H1 (cell line): ENCODE data around the gene LSR. TPM values are rescaled to one million over a fixed set of nuclear protein-coding genes. Genes with fewer than 3 reads are reported as not detected.

Source experiments
- CTCF ChIA-PET: fragments of 300-600 bp; sonication (Branson Sonifier 250); formaldehyde crosslinking; loops from one replicate; lab custom pipeline; 2021; ENCODE audit not compliant: partially characterized antibody; lab: Charles Lee
- POLR2A ChIA-PET: fragments of 300-600 bp; sonication (Branson Sonifier 250); formaldehyde crosslinking; loops from one replicate; lab custom pipeline; 2021; ENCODE audit warnings: inconsistent platforms; ENCODE audit not compliant: partially characterized antibody; lab: Charles Lee
- DNase-seq, 2 experiments: peaks; one replicate each; pipeline versions ENCODE4 v3.0.0 to v3.0.0-alpha.2; 2010 to 2022; ENCODE audit warnings: low spot score in 2 of 2, low read depth in 1 of 2, mixed read lengths in 1 of 2
- FAIRE-seq: peaks from 2 replicates; lab custom pipeline; 2011; peaks lifted over from hg19 to GRCh38; lab: Jason Lieb, UNC
- H2AFZ ChIP-seq: 2 replicates; pipeline ENCODE4 v1.8.1; 2012; ENCODE audit warnings: low read length, inconsistent platforms
- H2AK5ac ChIP-seq: 2 replicates; pipeline ENCODE4 v1.6.1; 2013; ENCODE audit warnings: low read depth, low read length
- H2BK120ac ChIP-seq: replicated peaks from 2 replicates; pipeline ENCODE3; 2013; ENCODE audit warnings: low read depth, low read length, inconsistent platforms
- H2BK12ac ChIP-seq: 2 replicates; pipeline ENCODE4 v1.6.1; 2013; ENCODE audit warnings: low read depth, low read length
- H2BK15ac ChIP-seq: 2 replicates; pipeline ENCODE4 v1.6.1; 2013; ENCODE audit warnings: low read length
- H2BK20ac ChIP-seq: 2 replicates; pipeline ENCODE4 v1.6.1; 2013; ENCODE audit warnings: low read length
- H2BK5ac ChIP-seq: 2 replicates; pipeline ENCODE4 v1.6.1; 2013; ENCODE audit warnings: low read depth, low read length
- H3K14ac ChIP-seq: 2 replicates; pipeline ENCODE4 v1.6.1; 2013; ENCODE audit warnings: inconsistent platforms; ENCODE audit not compliant: insufficient read length
- H3K18ac ChIP-seq: 2 replicates; pipeline ENCODE4 v1.6.1; 2013; ENCODE audit warnings: low read length; ENCODE audit errors: extremely low read depth
- H3K23ac ChIP-seq: 2 replicates; pipeline ENCODE4 v1.6.1; 2013; ENCODE audit warnings: inconsistent platforms; ENCODE audit not compliant: insufficient read length
- H3K23me2 ChIP-seq: 2 replicates; pipeline ENCODE4 v1.6.1; 2013; ENCODE audit warnings: low read depth, low read length
- H3K27ac ChIP-seq: 2 replicates; pipeline ENCODE4 v1.6.1; 2011; ENCODE audit warnings: low read depth, low read length, inconsistent platforms
- H3K27me3 ChIP-seq, 4 experiments: replicated peaks in 1 of 4; 1 replicate in 1 of 4; 2 replicates in 3 of 4; pipeline versions ENCODE4 v1.6.1 to v1.8.1; 2011 to 2013; ENCODE audit warnings: low read length in 3 of 4, mild to moderate bottlenecking in 3 of 4, inconsistent platforms in 2 of 4, mixed read lengths in 2 of 4, moderate library complexity in 1 of 4; ENCODE audit not compliant: control insufficient read depth in 3 of 4, insufficient read depth in 3 of 4; ENCODE audit errors: extremely low read depth in 1 of 4
- H3K36me3 ChIP-seq, 4 experiments: 2 replicates each; pipeline versions ENCODE4 v1.6.1 to v1.8.1; 2011 to 2013; ENCODE audit warnings: mild to moderate bottlenecking in 4 of 4, low read length in 3 of 4, moderate library complexity in 2 of 4, control low read depth in 1 of 4, inconsistent platforms in 1 of 4; ENCODE audit not compliant: insufficient read depth in 4 of 4, control insufficient read depth in 2 of 4
- H3K4ac ChIP-seq: replicated peaks from 2 replicates; pipeline ENCODE3; 2013; ENCODE audit warnings: low read length, low read depth, mixed read lengths, inconsistent platforms; ENCODE audit not compliant: insufficient read length
- H3K4me1 ChIP-seq, 4 experiments: replicated peaks in 1 of 4; 1 replicate in 1 of 4; 2 replicates in 3 of 4; pipeline versions ENCODE4 v1.6.1 to v1.8.1; 2011 to 2013; ENCODE audit warnings: low read length in 3 of 4, inconsistent platforms in 2 of 4, mixed read lengths in 1 of 4; ENCODE audit not compliant: insufficient read depth in 4 of 4, control insufficient read depth in 3 of 4
- H3K4me2 ChIP-seq, 2 experiments: 2 replicates each; pipeline versions ENCODE4 v1.6.1 to v1.8.1; 2011 to 2013; ENCODE audit warnings: low read depth in 2 of 2, low read length in 2 of 2, control low read depth in 1 of 2, inconsistent platforms in 1 of 2, mild to moderate bottlenecking in 1 of 2; ENCODE audit not compliant: insufficient read depth in 1 of 2
- H3K4me3 ChIP-seq, 4 experiments: fragments of 200-600, 300-600 bp in 1 of 4; sonication (generic), shearing (Covaris generic), sonication (Bioruptor Twin) in 1 of 4; 2 replicates each; pipeline versions ENCODE4 v1.5.1 to v1.8.1; 2011 to 2016; ENCODE audit warnings: low read length in 4 of 4, low read depth in 3 of 4, control low read depth in 2 of 4, inconsistent platforms in 2 of 4, mild to moderate bottlenecking in 2 of 4, mixed read lengths in 1 of 4, moderate library complexity in 1 of 4; ENCODE audit not compliant: insufficient read depth in 2 of 4; ENCODE audit errors: extremely low read depth in 1 of 4
- H3K56ac ChIP-seq: replicated peaks from 2 replicates; pipeline ENCODE3; 2013; ENCODE audit warnings: low read depth, mild to moderate bottlenecking, mixed read lengths, low read length, inconsistent platforms; ENCODE audit not compliant: insufficient read length
- H3K79me1 ChIP-seq: 2 replicates; pipeline ENCODE4 v1.6.1; 2013; ENCODE audit warnings: low read depth, low read length, control low read depth
- H3K79me2 ChIP-seq, 2 experiments: 2 replicates each; pipeline versions ENCODE4 v1.6.1 to v1.8.1; 2012 to 2013; ENCODE audit warnings: low read length in 2 of 2, mild to moderate bottlenecking in 2 of 2, inconsistent platforms in 1 of 2; ENCODE audit not compliant: insufficient read depth in 2 of 2, control insufficient read depth in 1 of 2
- H3K9ac ChIP-seq, 4 experiments: replicated peaks in 1 of 4; 1 replicate in 1 of 4; 2 replicates in 3 of 4; pipeline versions ENCODE4 v1.6.1 to v1.8.1; 2011 to 2013; ENCODE audit warnings: low read depth in 3 of 4, low read length in 3 of 4, control low read depth in 2 of 4, mild to moderate bottlenecking in 2 of 4, moderate library complexity in 2 of 4, inconsistent platforms in 1 of 4; ENCODE audit errors: extremely low read depth in 1 of 4
- H3K9me3 ChIP-seq, 2 experiments: 2 replicates each; pipeline versions ENCODE4 v1.6.1 to v1.8.1; 2012 to 2013; ENCODE audit warnings: mild to moderate bottlenecking in 2 of 2, moderate library complexity in 2 of 2, control low read depth in 1 of 2, inconsistent platforms in 1 of 2, low read depth in 1 of 2, low read length in 1 of 2, mixed read lengths in 1 of 2; ENCODE audit not compliant: insufficient read depth in 2 of 2
- H4K20me1 ChIP-seq, 2 experiments: replicated peaks in 1 of 2; 2 replicates each; pipeline versions ENCODE3 to v1.8.1; 2011 to 2013; ENCODE audit warnings: inconsistent platforms in 2 of 2, low read length in 2 of 2, mild to moderate bottlenecking in 1 of 2; ENCODE audit not compliant: insufficient read depth in 2 of 2, control insufficient read depth in 1 of 2
- H4K5ac ChIP-seq: 2 replicates; pipeline ENCODE4 v1.6.1; 2013; ENCODE audit warnings: low read length, low read depth, mixed read lengths, inconsistent platforms; ENCODE audit not compliant: insufficient read length
- H4K8ac ChIP-seq: 2 replicates; pipeline ENCODE4 v1.8.0; 2013; ENCODE audit warnings: mild to moderate bottlenecking, moderate library complexity, low read length, inconsistent platforms; ENCODE audit not compliant: insufficient read depth; ENCODE audit errors: extremely low read depth
- H4K91ac ChIP-seq: replicated peaks from 2 replicates; pipeline ENCODE3; 2013; ENCODE audit warnings: low read length, mixed read lengths, inconsistent platforms; ENCODE audit not compliant: insufficient read length
- CTCF ChIP-seq, 3 experiments: IDR thresholded peaks; 1 replicate in 2 of 3; 2 replicates in 1 of 3; pipeline versions ENCODE4 v1.5.1 to v1.6.1; 2011; ENCODE audit warnings: low read length in 3 of 3, mild to moderate bottlenecking in 3 of 3, inconsistent platforms in 2 of 3, low read depth in 1 of 3, moderate library complexity in 1 of 3; ENCODE audit not compliant: insufficient read depth in 1 of 3; ENCODE audit errors: control extremely low read depth in 1 of 3
- EP300 ChIP-seq, 2 experiments: IDR thresholded peaks; 1 replicate in 1 of 2; 2 replicates in 1 of 2; pipeline ENCODE4 v1.6.1; 2011 to 2012; ENCODE audit warnings: low read depth in 2 of 2, low read length in 2 of 2, mild to moderate bottlenecking in 2 of 2, borderline replicate concordance in 1 of 2, inconsistent platforms in 1 of 2, moderate library complexity in 1 of 2
- NRF1 ChIP-seq: IDR thresholded peaks from 2 replicates; pipeline ENCODE4 v1.6.1; 2011; ENCODE audit warnings: mild to moderate bottlenecking, low read depth, low read length, improper control_type of control experiment
- PHF8 ChIP-seq: fragments of 200-600 bp; sonication (generic); conservative IDR thresholded peaks from 2 replicates; pipeline ENCODE4 v1.7.1; 2012; ENCODE audit warnings: low read depth, mild to moderate bottlenecking, inconsistent platforms, low read length, moderate library complexity
- TAF1 ChIP-seq: IDR thresholded peaks from 2 replicates; pipeline ENCODE4 v1.6.1; 2011; ENCODE audit warnings: mild to moderate bottlenecking, low read depth, low read length
- WGBS, 2 experiments: shearing (Covaris generic) in 1 of 2; methylation state at CpG; one replicate each; pipeline versions ENCODE4 v1.1.6 to v1.1.7; 2013 to 2015; ENCODE audit warnings: low lambda C conversion rate in 2 of 2, mixed read lengths in 2 of 2, inconsistent platforms in 1 of 2, low coverage in 1 of 2, missing lambda C conversion rate in 1 of 2; ENCODE audit not compliant: insufficient replicate concordance in 2 of 2, insufficient coverage in 1 of 2, insufficient read length in 1 of 2; ENCODE audit errors: extremely low coverage in 1 of 2, missing lambda C conversion rate in 1 of 2; 5-methylcytosine and 5-hydroxymethylcytosine counted together
- polyA plus RNA-seq, 7 experiments: library from polyadenylated mRNA; depleted of rRNA in 3 of 7; stranded (reverse) in 5 of 7; unstranded in 2 of 7; fragments of >200 nt in 5 of 7; fragments of 200-250 nt in 2 of 7; gene quantifications; 1 replicate in 5 of 7; 2 replicates in 1 of 7; 4 replicates in 1 of 7; pipeline versions ENCODE4 v1.2.1 to v1.2.3, GENCODE V29; 2011 to 2013; ENCODE audit warnings: missing spikeins in 2 of 7, mixed read lengths in 2 of 7
- total RNA-seq: library from RNA; stranded (reverse); fragmentation: NEBNext Ultra II Directional; extraction: Animal tissue kit (Norgen Biotek cat#: 25700); gene quantifications from 2 replicates; pipeline ENCODE4 v1.2.1, GENCODE V29; 2021
- TF ChIP-seq, protein P1 (sequence below): IDR thresholded peaks from 2 replicates; pipeline ENCODE4 v1.6.1; 2011; ENCODE audit warnings: low read length, improper control_type of control experiment

The LSR gene
- total and polyA plus RNA-seq, 2 of the 8 experiments (the other 6 are each of a cell fraction or from before 2014, with no cell fraction given), result 159 to 186 TPM

DNA sequence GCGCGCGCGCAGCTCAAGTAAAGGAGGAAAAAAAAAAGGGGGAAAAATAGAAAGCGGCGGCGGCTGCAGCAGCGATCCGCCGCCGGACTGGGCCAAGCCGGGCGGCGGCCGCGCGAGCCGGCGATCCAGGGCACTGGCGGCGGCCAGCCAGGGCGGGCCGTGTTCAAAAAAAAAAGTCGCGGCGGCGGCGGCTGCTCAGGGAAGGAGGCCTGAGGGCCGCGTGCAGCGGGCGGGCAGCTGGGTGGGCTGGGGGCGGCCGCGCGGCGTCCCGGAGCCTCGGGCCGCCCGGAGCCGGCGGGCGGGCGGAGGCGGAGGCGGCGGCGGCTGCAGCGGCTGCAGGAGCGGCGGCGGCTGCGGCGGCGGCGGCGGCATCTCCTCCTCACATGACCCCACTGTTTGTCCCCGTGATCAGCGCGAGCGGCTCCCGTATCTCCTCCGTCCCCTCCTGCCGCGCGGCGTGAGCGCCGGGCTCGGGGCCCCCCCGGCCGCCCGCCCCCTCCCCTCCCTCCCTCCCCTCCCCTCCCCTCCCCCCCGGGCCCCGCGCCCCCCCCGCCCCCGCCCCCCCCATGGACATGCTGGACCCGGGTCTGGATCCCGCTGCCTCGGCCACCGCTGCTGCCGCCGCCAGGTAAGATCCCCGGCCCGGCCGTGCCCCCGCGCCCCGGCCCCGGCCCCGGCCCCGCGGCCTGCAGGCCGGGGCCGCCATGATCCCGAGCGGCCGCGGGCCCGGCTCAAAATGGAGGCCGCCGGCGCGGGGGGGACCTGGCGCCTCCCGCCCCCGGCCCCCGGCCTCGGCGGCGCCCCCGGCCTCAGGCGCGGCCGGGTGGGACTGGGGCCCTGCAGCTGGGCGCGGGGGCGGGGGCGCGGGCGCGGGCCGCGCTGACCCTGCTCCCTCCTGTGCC lies 20.0 kb downstream of the LSR start, which contains the start of gene USF2:
Gene USF2, plus strand, starts transcription at position 427 of the 902 bp plus-strand sequence. Its CDS starts 140 bp downstream, at position 567.
- H3K18ac ChIP-seq, result no peak within 1 kb of the TSS; the same call in none of the 2 replicates
- DNase-seq (no peak), FAIRE-seq (no peak)
- no peaks in the 10 kb centered on the region for H3K27me3 ChIP-seq
- no peaks in the 10 kb centered on the region; the same call in 1 of the 2 replicates for H3K23me2 ChIP-seq
- H4K20me1 ChIP-seq, result peaks cover 2 to 21% of the 10 kb centered on the region in 2 experiments
- peaks cover 0 to 14% (median 8%) of the 10 kb centered on the region in 4 experiments; a peak in 5 of 7 replicates for H3K4me1 ChIP-seq
- H2AK5ac ChIP-seq, result no peak within 1 kb of the TSS
- no peak within 1 kb of the TSS for H2BK12ac ChIP-seq
- H3K79me1 ChIP-seq, result peaks cover 6% of the 10 kb centered on the region; the same call in 1 of the 2 replicates
- no peak within 1 kb of the TSS for H4K91ac ChIP-seq
- no peak within 1 kb of the TSS for H2BK120ac ChIP-seq
- peak within 1 kb of the TSS; percentile 75; the same call in 1 of the 2 replicates for H2BK5ac ChIP-seq
- H3K14ac ChIP-seq, result no peak within 1 kb of the TSS
- H4K8ac ChIP-seq, result peak within 1 kb of the TSS; percentile 92
- no peak within 1 kb of the TSS for H2BK15ac ChIP-seq
- H3K36me3 ChIP-seq, result peaks cover 15 to 36% (median 28%) of the 10 kb centered on the region in 4 experiments; a peak in 7 of 8 replicates
- H3K9ac ChIP-seq, result peak within 1 kb of the TSS; percentile 56 to 93 (median 87); a peak in 6 of 7 replicates
- no peak within 1 kb of the TSS for H3K56ac ChIP-seq
- POLR2A ChIA-PET, result interaction anchor here (0.6 to 10.5 kb wide), 9 partner anchors 12 to 145 kb away, joined by 3 to 146 read pairs (median 4); partner anchors contain the start of genes FXYD5, HAMP and LSR
- H2AFZ ChIP-seq, result no peak within 1 kb of the TSS
- H2BK20ac ChIP-seq, result no peak within 1 kb of the TSS
- H3K79me2 ChIP-seq, result 0 out of 4 replicates have a peak, but pooled peaks cover 0 to 5% of the 10 kb centered on the region in 2 experiments
- CTCF ChIA-PET, result interaction anchor here (1.0 to 2.2 kb wide), 8 partner anchors 9 to 238 kb away, joined by 3 to 14 read pairs (median 4); no protein-coding TSS in a partner anchor
- no peak within 1 kb of the TSS for H3K23ac ChIP-seq
- WGBS, 2 experiments, result 0% methylated on average over 3 of the region's 126 CpGs; no CpG with 5 or more reads in 1 of the 2 experiments
- peak within 1 kb of the TSS; percentile 32 to 77 (median 59) for H3K4me3 ChIP-seq
- no peaks in the 10 kb centered on the region for H3K9me3 ChIP-seq
- peak within 1 kb of the TSS; percentile 75 to 83 for H3K4me2 ChIP-seq
- H3K4ac ChIP-seq, result no peak within 1 kb of the TSS
- H4K5ac ChIP-seq, result peak within 1 kb of the TSS; percentile 58
- peak within 1 kb of the TSS; percentile 93 for H3K27ac ChIP-seq
- TF ChIP-seq EP300 (IDR thresholded peaks at IDR 0.05; ENCODE audit: borderline replicate concordance in 1 of 2, low read depth in 2 of 2, low read length in 2 of 2) (no peak), CTCF (IDR thresholded peaks at IDR 0.05; ENCODE audit: control extremely low read depth in 1 of 3, insufficient read depth in 1 of 3, low read depth in 1 of 3, low read length in 3 of 3) (no peak), PHF8 (peak; percentile 49; the same call in 1 of the 2 replicates), TAF1 (peak; percentile 50), NRF1 (no peak)
- TF ChIP-seq, protein P1, sequence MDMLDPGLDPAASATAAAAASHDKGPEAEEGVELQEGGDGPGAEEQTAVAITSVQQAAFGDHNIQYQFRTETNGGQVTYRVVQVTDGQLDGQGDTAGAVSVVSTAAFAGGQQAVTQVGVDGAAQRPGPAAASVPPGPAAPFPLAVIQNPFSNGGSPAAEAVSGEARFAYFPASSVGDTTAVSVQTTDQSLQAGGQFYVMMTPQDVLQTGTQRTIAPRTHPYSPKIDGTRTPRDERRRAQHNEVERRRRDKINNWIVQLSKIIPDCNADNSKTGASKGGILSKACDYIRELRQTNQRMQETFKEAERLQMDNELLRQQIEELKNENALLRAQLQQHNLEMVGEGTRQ, result peak; percentile 68
